OCI-M2 (cell line): ENCODE measurements around the gene ALX4.

Source experiments
- DNase-seq: peaks from one replicate; lab custom pipeline; 2025; ENCODE audit not compliant: unreplicated experiment; lab: John Stamatoyannopoulos, UW

The ALX4 gene

GRCh38 chr11:44335919-44336318, 26.0 kb upstream of the ALX4 start:
- DNase-seq = no peak

DNA sequence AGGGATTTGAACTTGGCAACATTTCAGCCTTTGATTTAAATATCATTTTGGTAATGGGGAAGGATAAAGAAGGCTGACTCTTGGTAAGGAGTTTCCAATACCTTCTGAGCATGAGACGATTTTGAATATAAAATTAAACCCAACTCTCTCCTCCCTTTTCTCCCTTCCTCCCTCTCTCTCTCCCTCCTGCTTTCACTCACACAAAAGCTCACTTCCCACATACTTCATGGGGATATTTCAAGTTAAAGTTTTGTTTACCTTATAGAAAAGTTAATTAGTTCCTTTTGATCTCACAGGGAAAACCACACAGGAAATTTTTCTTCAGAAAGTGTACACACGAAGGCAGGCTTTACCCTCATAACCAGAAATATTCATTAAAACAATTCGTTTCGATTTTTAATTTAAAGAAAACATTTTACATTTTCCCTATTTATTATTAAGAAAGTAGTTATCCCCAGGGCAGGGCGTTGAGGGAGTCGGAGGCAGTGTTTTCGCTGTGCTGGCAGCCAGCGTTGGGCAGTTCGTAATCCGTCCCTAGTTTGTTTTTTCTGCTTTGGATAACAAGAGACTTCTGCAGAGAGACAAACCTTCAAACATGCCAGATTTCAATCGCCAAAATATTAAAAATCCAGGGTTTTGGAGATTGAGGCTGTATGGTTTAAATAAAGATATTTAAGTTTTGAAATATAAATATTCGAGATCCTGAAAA, 25.3 kb upstream of the ALX4 start:
- DNase-seq = no peak

DNA sequence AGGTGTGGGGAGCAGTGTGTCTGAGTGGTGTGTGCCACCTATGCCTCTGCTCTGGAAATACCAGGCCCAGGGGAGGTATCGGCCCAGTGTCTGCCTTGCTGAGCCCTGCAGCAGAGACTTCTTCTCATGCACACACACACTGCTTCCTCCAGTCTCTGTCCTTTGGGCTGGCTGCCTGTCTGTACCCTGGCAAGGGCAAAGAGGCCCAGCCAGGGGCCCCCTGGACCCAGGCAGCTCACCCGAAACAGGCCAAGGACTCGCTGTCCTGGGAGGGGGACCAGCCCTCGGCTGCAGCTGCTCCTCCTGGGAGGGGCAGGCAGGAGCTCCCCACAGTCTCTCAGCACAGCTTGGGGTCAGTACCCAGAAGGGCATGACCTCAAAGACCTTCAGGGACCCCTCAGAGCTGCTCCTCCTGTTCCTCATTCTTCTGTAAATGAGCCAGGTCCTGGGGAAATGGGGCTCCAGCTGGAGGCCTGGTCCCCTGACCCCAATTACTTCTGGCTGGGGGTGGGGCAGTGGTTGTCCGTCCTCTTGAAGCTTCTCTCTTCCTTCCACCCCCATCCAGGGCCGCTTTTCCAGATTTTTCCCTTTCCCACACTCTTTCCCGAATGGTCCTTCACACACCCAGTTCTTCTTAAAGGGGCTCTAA, 24.5 kb upstream of the ALX4 start:
- DNase-seq = no peak

DNA sequence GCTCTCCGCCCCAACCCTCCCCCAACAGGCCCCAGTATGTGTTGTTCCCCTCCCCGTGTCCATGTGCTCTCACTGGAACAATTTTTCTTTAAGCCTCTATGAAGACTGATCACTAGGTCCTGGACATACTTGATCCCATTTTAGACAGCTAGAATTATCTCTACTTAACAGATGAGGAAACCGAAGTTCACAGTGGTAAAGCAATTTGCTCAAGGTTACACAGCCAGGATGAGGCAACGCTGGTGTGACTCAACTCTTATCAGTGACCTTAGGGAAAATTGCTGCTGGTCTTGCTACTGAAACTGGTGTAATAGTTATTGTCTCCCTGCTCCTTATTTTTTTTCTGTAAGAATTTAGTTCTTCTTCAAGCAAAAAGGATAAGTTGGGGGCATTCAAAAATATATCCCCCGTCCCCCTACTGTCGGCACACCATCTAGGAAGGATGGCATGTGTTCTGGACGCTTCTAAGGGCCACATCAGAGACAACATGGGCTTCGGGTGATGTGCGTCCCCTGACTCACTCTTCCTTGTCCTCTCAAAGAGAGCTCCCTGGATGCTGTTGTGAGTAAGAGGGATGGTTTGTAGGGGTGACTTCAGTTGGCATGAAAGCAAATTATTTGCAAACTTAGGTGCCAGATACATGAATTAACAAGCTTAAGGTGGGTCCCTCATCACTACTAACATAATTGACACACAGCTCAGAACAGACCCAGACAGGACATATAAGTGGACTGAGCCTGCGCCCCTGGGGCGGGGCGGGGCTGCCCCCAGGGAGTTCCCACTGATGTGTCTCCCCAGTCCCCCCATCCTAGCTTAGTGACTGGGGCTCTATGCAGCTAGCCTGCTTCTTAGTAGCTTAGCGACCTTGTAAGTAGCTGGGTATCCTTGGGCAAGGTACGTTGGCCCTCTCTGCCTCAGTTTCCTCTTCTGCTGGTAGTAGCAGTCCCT, 23.6 kb upstream of the ALX4 start:
- DNase-seq = no peak

DNA sequence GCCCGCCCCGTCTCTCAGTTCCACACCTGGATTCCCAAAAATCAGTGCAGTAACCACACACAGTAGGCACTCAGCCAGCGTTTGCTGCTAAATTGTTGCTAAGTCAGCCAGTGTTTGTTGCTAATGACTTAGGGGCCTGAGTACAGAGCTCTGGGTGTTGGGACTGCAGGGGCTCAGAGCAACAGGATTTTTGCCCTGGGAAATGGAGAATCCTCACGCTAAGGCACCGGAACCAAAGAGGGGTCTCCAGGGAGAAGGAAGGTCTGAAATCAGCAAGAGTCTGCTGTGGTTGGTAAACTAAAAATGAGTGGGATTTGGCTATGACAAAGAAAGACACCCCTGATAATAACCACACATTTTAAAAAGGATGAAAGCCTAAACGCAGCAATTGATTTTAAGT, 22.7 kb upstream of the ALX4 start:
- DNase-seq = no peak

- DNase-seq = no peak
Observed at GRCh38 chr11:44329472-44330230, 19.7 kb upstream of the ALX4 start.

DNA sequence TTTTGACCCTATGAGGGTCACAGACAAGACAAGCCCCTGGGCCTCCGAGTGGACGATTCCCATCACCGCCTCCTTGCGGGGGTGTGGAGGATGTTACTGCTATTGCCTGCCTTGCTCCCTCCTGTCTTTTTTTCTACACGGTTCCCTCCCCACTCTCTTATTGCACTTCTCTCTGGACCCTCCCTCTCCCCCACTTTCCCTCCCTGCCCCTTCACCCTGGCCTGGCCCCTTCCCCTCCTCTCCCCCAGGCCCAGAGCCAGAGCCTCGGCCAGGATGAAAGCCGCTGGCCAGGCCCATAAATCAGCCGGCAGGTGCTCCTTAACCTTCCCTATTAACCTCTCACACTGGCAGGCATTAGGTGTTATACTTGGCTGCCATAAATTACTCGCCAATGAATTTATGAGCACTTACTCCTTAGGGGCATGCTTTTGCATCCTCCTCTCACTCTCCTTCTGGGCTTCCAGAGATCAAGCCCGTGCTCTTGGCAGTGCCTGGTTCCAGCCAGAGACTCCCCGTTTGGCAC, 18.3 kb upstream of the ALX4 start:
- no peak for DNase-seq

- no peak for DNase-seq
Observed at GRCh38 chr11:44327730-44328129, 17.8 kb upstream of the ALX4 start.

DNA sequence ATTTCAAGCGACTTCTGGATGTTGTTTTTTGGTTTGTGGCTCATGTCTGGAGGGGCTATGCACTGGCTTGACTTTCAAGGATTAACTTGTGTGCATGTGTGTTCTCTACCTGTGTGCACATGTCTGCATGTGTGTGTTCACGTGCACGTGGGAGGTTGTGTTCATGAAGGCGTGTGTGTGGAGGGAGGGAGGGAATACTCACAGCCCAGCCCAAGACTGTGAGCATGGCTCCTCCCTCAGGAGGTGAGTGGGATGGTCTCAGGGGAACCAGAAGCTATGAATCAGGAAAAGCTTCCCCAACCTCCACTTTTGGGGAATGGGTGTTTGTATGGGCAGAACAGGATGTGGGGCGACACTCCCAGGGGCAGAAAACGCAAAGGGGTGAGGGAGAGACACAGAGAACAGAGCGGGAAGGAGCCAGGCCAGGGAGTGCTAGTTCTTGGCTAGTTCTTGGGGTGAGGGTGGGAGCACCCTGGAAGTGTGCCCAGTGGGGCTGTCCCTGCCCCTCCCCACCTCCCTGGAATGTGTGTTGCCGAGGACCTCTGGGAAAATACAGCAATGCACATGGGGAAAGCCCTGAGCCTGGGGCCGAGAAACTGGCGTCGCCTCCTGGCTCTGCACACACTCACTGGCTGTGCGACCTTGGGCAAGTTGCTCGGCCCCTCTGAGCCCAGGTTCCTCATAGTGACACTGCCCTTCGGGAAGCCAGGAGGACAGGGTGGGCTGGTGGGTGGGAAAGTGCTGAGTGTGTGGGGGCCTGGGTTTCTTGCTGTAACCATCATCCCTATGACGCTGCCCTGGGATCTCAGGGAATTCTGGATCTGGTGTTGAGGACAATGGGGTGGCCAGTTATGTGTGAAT, 16.9 kb upstream of the ALX4 start:
- no peak for DNase-seq

DNA sequence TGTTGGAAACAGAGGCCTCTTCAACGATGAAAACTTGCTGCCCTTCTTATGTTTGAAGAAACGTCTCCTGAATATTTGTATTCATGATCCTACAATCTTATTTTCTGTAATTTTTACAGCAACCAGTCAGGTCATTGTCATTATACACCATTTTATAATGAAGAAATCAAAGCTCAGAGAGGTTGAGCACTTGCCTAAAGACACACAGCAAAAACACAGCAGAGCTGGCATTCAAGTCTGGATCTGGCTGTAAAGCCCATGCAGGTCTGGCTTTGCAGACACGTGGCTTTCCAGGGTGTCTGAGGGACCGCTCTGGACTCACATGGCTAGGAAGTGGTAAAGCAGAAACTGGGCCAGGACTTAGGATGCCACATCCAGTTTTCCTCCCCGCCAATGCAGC, 15.8 kb upstream of the ALX4 start:
- no peak for DNase-seq

GRCh38 chr11:44324749-44325525, 15.0 kb upstream of the ALX4 start:
- no peak for DNase-seq

GRCh38 chr11:44324222-44324621, 14.3 kb upstream of the ALX4 start:
- DNase-seq = no peak

DNA sequence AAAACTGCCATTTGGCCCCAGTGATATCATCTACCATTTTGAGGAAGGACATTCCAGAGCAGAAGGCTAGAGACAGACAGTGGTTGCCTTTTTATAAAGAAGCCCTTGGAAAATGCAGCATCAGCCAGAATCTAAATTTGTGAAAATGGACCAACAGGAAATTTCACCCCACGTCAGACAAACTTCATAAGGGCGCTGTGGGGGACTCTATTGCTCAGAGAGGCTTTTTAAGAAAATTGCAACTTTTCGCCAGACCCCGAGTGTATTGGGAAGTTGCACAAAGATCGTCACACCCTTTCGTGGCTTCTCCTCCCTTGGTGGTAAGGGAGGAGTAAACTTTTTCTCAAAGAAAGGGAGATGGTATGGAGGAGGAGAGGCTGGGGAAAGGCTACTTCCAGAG, 12.3 kb upstream of the ALX4 start:
- no peak for DNase-seq

- no peak for DNase-seq
Observed at GRCh38 chr11:44321059-44321458, 11.1 kb upstream of the ALX4 start.

GRCh38 chr11:44320289-44320973, 10.5 kb upstream of the ALX4 start:
- DNase-seq = no peak

DNA sequence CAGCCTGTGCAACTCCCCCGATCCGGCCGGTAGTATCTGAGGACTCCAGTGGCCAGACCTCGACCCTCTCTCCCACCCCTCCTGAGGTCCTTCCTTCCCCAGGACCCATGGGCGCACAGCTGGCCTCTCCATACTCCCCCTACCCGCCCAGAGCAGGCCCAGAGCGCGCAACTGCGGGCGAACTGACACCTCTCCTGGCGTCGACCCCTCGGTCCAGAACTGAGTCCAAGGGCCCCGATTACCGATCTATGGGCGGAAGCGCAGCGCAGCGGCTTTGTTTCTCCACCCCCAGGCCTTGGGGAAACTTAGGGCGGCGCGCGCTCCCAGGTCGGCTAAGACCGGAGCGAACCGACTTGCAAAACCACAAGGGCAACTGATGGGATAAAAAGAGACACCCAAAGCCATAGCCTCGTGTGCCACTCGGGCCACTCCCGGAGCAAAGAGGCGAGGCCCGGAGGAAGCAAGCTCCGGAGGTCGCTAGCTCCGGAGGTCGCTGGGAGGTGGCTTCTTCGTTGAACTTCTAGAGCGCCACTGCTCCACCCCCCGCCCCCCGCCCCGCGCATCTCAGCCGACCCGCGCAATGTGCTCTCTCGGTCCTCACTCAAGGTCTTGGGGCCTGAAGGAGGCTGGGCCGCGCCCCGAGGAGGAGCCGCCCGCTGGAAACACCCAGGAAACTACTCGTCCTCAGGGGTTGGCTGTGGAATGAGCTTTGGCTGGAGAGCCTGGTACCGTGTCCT, 9.8 kb upstream of the ALX4 start:
- no peak for DNase-seq

- DNase-seq = no peak
Observed at GRCh38 chr11:44319170-44319551, 9.2 kb upstream of the ALX4 start.

- DNase-seq = no peak
Observed at GRCh38 chr11:44318369-44318768, 8.4 kb upstream of the ALX4 start.
